GM12872 (cell line): ENCODE data around the gene UTP25.

ENCODE experiments used
- CTCF ChIP-seq: IDR thresholded peaks from 3 replicates; pipeline ENCODE4 v1.5.1; 2011; ENCODE audit warnings: low read depth, mild to moderate bottlenecking, low read length, moderate library complexity; ENCODE audit not compliant: insufficient read depth

UTP25 gene

GRCh38 chr1:209884249-209884648, 56.5 kb downstream of the UTP25 start:
- TF ChIP-seq CTCF, result no peak

GRCh38 chr1:209884665-209885117, 56.9 kb downstream of the UTP25 start:
- TF ChIP-seq CTCF, result no peak

- no peak for TF ChIP-seq CTCF
Observed at GRCh38 chr1:209885403-209886218, 57.8 kb downstream of the UTP25 start.

- no peak for TF ChIP-seq CTCF
Observed at GRCh38 chr1:209886219-209886536, 58.4 kb downstream of the UTP25 start.

- no peak for TF ChIP-seq CTCF
Observed at GRCh38 chr1:209889077-209889418, 61.3 kb downstream of the UTP25 start.

GRCh38 chr1:209890641-209891330, 63.0 kb downstream of the UTP25 start:
- TF ChIP-seq CTCF, result no peak

GRCh38 chr1:209893751-209894150, 66.0 kb downstream of the UTP25 start:
- TF ChIP-seq CTCF, result no peak
